Fibroblast of lung (primary cell): Measurements from ENCODE around the gene PTGS1. TPM values are rescaled to one million over a fixed set of nuclear protein-coding genes. Genes with fewer than 3 reads are reported as not detected.

Experiments
- DNase-seq, 2 donors: peaks; one replicate each; pipeline versions ENCODE4 v3.0.0 to v3.0.0-alpha.2; 2010; ENCODE audit warnings: low read depth in 2 of 2
- H2AFZ ChIP-seq: 2 replicates; pipeline ENCODE4 v1.5.1; 2012; ENCODE audit warnings: low read length, control low read depth, inconsistent platforms
- H3K27ac ChIP-seq: 2 replicates; pipeline ENCODE4 v1.5.1; 2011; ENCODE audit warnings: low read length, control low read depth; ENCODE audit not compliant: insufficient read depth
- H3K27me3 ChIP-seq: 2 replicates; pipeline ENCODE4 v1.5.1; 2011; ENCODE audit warnings: mild to moderate bottlenecking, low read length; ENCODE audit not compliant: control insufficient read depth, insufficient read depth
- H3K36me3 ChIP-seq: 2 replicates; pipeline ENCODE4 v1.5.1; 2011; ENCODE audit warnings: low read length; ENCODE audit not compliant: control insufficient read depth, insufficient read depth
- H3K4me1 ChIP-seq: 2 replicates; pipeline ENCODE4 v1.5.1; 2011; ENCODE audit warnings: low read length; ENCODE audit not compliant: control insufficient read depth, insufficient read depth; ENCODE audit errors: extremely low read depth
- H3K4me2 ChIP-seq: 2 replicates; pipeline ENCODE4 v1.5.1; 2011; ENCODE audit warnings: low read length, control low read depth; ENCODE audit not compliant: insufficient read depth; ENCODE audit errors: extremely low read depth
- H3K4me3 ChIP-seq, 4 experiments: fragments of 200-600 bp in 1 of 4; sonication (generic) in 1 of 4; replicated peaks in 1 of 4; 2 replicates each; pipeline ENCODE4 v1.5.1; 2011 to 2016; ENCODE audit warnings: low read length in 4 of 4, low read depth in 3 of 4, mild to moderate bottlenecking in 3 of 4, control low read depth in 2 of 4, inconsistent platforms in 1 of 4, mixed read lengths in 1 of 4; ENCODE audit not compliant: insufficient read depth in 1 of 4; ENCODE audit errors: control extremely low read depth in 1 of 4
- H3K79me2 ChIP-seq: 2 replicates; pipeline ENCODE4 v1.5.1; 2012; ENCODE audit warnings: mild to moderate bottlenecking, low read length, inconsistent platforms; ENCODE audit not compliant: control insufficient read depth, insufficient read depth
- H3K9ac ChIP-seq: 2 replicates; pipeline ENCODE4 v1.5.1; 2011; ENCODE audit warnings: mild to moderate bottlenecking, low read length, control low read depth; ENCODE audit not compliant: insufficient read depth
- H3K9me3 ChIP-seq: 2 replicates; pipeline ENCODE4 v1.5.1; 2012; ENCODE audit warnings: low read depth, low read length; ENCODE audit not compliant: control insufficient read depth, insufficient read depth
- H4K20me1 ChIP-seq: 2 replicates; pipeline ENCODE4 v1.5.1; 2011; ENCODE audit warnings: low read length; ENCODE audit not compliant: control insufficient read depth, insufficient read depth; ENCODE audit errors: extremely low read depth
- EZH2 ChIP-seq: IDR thresholded peaks from 2 replicates; pipeline ENCODE4 v1.5.1; 2012; ENCODE audit warnings: low read length, control low read depth, mild to moderate bottlenecking; ENCODE audit errors: missing control alignments
- polyA plus RNA-seq, 2 donors: library from polyadenylated mRNA; depleted of rRNA in 1 of 2; stranded (reverse) in 1 of 2; unstranded in 1 of 2; fragments of >200 nt; gene quantifications; 2 replicates each; pipeline ENCODE4 v1.2.1, GENCODE V29; 2011 to 2012; ENCODE audit warnings: missing spikeins in 1 of 2
- total RNA-seq: library from RNA; depleted of rRNA; stranded (reverse); fragments of >200 nt; gene quantifications from 2 replicates; pipeline ENCODE4 v1.2.1, GENCODE V29; 2014
- TF ChIP-seq, protein P1 (sequence below), 2 donors: IDR thresholded peaks in 1 of 2; conservative IDR thresholded peaks in 1 of 2; 1 replicate in 1 of 2; 2 replicates in 1 of 2; pipeline ENCODE4 v1.5.1; 2011 to 2012; ENCODE audit warnings: low read length in 2 of 2, control low read depth in 1 of 2, inconsistent platforms in 1 of 2, low read depth in 1 of 2, mild to moderate bottlenecking in 1 of 2

PTGS1 gene
- total and polyA plus RNA-seq, 2 donors (not counting 1 experiment from before 2014, with no cell fraction given), result 13.4 to 86.5 TPM

DNA sequence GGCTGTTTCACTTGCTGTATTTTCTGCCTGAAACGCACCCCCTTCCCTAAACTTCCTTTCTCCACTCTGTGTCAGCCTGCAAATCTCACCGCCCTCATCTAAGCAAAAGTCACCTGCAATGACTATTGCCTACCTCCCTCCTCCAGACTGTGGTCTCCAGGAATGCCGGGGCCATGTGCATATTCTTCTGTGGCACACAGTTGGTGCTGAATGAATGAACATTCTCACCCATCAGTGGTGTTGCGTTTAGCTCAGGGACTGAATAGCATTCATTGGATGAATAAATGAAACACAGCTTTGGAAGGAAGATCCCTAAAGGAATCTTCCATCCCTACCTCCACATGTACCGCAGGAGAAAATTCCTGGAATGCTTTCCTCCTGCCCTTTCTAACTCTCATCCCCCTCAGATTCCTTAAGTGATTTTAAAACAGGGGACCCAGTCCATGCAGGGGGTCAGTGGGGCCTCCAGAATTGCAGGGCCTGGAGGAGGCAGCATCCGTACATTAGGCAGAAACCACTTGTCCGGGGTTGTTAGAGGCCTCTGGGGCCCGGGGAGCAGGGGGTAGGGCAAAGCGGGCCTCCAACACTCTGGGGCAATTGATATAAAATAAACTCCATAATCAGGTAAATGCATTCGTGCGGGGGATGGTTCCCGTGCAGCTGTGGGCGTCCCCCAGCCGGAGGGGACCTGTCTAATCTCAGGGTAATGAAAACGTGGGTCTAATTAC, 28.3 kb upstream of the PTGS1 start:
- no peaks in the 10 kb centered on the region for H4K20me1 ChIP-seq
- no peak overlapping the region for H2AFZ ChIP-seq
- no peak overlapping the region for H3K27ac ChIP-seq
- no peak for DNase-seq
- no peak overlapping the region for H3K4me2 ChIP-seq
- no peak overlapping the region for H3K9ac ChIP-seq
- peaks cover 14% of the 10 kb centered on the region for H3K27me3 ChIP-seq
- H3K9me3 ChIP-seq, result no peaks in the 10 kb centered on the region
- no peaks in the 10 kb centered on the region for H3K36me3 ChIP-seq
- H3K79me2 ChIP-seq, result no peaks in the 10 kb centered on the region
- no peak for TF ChIP-seq EZH2
- TF ChIP-seq, protein P1, sequence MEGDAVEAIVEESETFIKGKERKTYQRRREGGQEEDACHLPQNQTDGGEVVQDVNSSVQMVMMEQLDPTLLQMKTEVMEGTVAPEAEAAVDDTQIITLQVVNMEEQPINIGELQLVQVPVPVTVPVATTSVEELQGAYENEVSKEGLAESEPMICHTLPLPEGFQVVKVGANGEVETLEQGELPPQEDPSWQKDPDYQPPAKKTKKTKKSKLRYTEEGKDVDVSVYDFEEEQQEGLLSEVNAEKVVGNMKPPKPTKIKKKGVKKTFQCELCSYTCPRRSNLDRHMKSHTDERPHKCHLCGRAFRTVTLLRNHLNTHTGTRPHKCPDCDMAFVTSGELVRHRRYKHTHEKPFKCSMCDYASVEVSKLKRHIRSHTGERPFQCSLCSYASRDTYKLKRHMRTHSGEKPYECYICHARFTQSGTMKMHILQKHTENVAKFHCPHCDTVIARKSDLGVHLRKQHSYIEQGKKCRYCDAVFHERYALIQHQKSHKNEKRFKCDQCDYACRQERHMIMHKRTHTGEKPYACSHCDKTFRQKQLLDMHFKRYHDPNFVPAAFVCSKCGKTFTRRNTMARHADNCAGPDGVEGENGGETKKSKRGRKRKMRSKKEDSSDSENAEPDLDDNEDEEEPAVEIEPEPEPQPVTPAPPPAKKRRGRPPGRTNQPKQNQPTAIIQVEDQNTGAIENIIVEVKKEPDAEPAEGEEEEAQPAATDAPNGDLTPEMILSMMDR (conservative IDR thresholded peaks at IDR 0.05 in 1 of 2, IDR thresholded peaks at IDR 0.05 in 1 of 2; ENCODE audit: low read depth in 1 of 2, low read length in 2 of 2), result no peak
- H3K4me1 ChIP-seq, result peaks cover 7% of the 10 kb centered on the region
- no peak overlapping the region for H3K4me3 ChIP-seq

DNA sequence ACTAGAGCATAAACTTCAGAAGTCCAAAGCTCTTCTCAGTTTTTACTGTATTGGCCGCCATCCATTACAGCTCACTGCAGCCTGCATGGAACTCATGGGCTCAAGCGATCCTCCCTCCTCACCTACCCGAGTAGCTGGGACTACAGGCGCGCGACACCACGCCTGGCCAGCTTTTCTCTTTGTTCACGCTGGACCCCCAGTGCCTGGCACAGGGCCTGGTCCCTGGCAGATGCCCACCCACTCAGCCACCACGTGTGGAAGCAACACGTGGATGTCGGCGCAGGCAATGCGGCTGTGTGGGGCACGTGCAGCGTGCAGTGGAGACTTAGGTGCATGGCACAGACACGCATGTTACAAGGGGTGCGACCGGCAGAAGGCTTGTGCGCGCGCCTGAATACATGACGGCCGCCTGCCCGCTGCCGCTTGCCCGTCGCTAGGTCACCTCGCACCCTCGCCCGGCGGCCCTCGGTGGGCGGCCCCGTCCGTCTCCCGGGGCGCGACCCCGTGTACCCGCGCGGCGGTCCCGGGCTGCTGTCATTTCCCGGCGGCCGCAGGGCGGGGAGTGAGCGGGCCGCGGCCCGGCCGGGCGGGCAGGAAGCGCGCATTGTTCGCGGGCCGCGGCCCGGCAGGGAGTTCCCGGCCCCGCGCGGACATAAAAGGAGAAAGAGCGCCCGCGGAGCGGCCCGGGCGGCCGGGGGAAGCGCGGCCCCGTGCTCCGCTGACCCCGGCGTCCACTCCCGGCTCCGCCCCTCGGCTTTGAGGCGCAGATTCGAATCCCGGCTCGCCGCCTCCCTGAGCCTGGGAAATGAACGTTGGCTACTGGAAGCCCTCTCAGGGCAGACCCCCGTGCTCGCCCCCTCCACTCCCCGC, 24.1 kb upstream of the PTGS1 start:
- Histone ChIP-seq H3K4me1 (peaks cover 7% of the 10 kb centered on the region), H3K9me3 (no peaks in the 10 kb centered on the region), H3K4me3 (peak overlapping the region; percentile 48 to 59 (median 52)), H3K27me3 (no peaks in the 10 kb centered on the region), H3K27ac (no peak overlapping the region), H3K9ac (peak overlapping the region; percentile 37), H3K79me2 (no peaks in the 10 kb centered on the region), H3K36me3 (no peaks in the 10 kb centered on the region), H2AFZ (peak overlapping the region; percentile 87), H4K20me1 (no peaks in the 10 kb centered on the region), H3K4me2 (peak overlapping the region; percentile 85)
- no peak for TF ChIP-seq EZH2
- TF ChIP-seq, protein P1 (conservative IDR thresholded peaks at IDR 0.05 in 1 of 2, IDR thresholded peaks at IDR 0.05 in 1 of 2; ENCODE audit: low read depth in 1 of 2, low read length in 2 of 2), result no peak
- DNase-seq, result peak in 1 of 2 donors; percentile 26
